Epidermal melanocyte (primary cell): ENCODE data around the gene NAV2.
"Not testable (repeated sequence)": the region's sequence is repeated elsewhere in the genome, so short reads cannot be mapped to it uniquely, and the experiment has no call there.

ENCODE experiments used
- DNase-seq: peaks from one replicate; pipeline ENCODE4 v3.0.0; 2011; ENCODE audit warnings: low spot score; ENCODE audit not compliant: insufficient read length

Gene NAV2

DNA sequence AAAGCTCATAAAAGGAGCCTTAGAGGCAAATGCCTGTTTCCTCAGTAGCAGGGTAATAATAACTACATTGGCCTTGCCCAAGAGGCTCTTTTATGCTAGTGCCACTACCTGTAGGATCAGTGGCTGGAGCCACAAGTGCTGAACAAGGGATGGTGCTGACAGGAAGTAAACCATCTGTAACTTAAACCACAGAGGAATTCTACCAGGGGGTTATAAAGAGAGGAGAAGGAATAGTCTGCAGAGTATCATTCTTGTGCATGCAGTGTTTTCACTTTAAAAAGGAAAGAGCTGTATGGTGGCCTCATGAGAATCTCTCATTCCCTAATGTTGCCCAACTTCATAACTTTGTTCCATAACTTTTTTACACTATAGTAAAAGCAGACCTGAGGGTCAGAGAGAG lies 279.5 kb downstream of the NAV2 start:
- no peak for DNase-seq

GRCh38 chr11:19992998-19993397 lies 280.4 kb downstream of the NAV2 start:
- DNase-seq, result no peak

- DNase-seq, result no peak
Measured at GRCh38 chr11:19994672-19995071, 282.0 kb downstream of the NAV2 start.

DNA sequence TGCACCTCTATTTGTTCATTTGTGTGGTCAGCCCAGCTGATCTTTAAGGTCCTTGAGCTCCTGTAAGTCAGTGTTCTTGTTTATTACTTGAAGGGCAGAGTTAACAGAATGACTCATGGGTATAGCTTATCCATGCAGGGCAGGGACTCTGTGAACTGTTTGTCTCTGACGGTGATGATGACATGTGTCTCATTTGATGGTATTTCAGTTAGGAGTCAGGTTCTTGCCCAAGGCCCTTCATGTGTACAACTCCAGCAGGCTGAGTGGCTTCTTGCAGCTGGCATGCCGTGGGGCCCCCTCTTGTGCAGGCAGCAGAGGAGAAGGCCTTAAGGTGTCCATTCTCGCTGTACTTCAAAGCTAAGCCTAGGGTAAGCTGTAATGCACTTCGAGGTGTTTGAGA lies 282.5 kb downstream of the NAV2 start:
- DNase-seq, result no peak

DNA sequence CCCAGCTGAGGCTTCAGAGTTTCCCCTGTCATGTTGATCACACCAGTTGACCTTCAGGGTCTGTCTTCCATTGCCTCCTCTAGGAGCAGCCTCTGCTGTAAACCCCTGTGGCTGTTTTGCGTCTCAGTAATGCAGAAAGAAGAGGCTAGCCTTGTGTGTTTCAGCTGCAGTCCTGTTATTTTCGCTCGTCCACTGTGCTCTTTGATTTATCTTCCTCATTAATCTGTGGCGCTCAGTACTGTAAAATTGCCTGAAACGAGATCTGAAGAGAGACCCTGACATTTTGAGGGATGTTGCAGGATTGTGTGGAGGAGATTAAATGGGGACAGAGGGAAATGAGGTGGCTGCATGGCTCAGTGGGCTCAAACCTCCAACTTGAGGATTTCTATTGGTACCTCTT lies 283.9 kb downstream of the NAV2 start:
- DNase-seq, result no peak

- DNase-seq, result no peak
Measured at GRCh38 chr11:20000022-20000350, 287.3 kb downstream of the NAV2 start.

DNA sequence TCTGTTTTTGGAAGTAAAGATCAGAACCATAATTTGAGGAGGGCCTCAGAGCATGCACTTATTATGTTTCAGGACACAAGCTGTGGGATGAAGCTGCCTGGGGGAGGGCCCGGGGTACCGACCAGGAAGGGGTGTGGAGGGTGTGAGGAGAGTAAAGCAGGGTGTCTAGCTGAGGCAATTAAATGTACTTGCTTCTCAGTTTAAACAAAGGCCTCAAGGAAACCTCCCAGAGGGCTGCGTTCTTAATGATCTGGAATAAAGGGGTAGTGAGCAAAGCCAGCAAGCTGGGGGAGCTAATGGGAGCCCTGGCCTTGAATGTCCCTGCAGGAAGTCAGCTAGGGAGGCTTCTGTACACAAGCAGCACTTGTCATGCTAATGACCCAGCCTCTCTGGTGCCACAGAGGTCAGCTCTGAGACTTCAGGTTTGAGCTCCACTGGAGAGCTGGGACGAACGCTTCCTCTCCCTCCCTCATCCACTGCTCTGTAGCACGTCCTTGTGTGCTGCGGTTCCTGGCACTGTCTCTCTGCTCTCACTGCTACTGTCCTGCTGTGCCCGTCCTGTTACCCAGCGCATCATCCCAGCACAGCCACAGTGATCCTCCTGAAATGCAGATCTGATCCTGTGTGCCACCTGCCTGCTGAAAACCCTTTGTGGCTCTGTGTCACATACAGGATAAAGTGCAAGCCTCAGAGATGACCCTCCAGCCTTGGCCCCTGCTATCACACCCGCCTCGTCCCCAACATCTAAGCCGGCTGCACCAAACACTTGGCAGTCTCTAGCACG lies 287.9 kb downstream of the NAV2 start:
- no peak for DNase-seq

GRCh38 chr11:20002312-20003216 lies 289.9 kb downstream of the NAV2 start:
- DNase-seq, result no peak

DNA sequence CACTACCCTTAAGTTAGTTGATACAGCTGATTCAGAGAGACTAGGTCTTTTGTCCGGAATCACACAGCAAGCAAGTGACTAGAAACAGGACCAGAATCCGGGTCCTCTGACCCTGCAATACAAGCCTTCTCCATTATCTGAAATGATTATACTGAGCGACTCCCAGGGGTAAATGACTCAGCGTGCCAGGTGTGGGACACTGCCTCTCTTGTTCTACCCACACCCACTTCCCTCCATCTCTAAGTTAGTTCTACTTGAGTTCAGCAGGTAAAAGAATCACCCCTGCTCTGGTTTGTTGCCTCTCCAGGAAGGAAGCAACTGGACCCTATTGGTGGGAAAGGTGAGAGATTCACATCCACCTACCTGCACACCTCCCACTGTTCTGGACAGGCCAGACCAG lies 290.7 kb downstream of the NAV2 start:
- no peak for DNase-seq

DNA sequence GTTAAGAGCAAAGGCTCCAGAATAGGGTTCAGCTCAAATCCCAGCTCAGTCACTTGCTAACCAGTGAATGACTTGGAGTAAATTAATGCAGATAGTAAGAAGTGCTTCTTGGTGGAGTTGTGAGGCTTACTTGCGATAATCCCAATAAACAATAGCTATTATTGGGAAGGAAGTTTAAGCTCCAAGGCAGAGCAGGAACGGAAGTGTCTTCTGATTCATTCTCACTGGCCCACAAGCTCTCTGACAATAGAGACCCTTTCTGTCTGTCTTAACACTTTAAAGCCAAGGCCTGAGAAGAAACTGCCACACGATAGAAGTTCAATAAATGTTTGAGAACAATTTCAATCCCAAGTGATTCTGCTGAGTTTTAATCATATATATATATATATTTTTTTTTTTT lies 292.2 kb downstream of the NAV2 start:
- no peak for DNase-seq

DNA sequence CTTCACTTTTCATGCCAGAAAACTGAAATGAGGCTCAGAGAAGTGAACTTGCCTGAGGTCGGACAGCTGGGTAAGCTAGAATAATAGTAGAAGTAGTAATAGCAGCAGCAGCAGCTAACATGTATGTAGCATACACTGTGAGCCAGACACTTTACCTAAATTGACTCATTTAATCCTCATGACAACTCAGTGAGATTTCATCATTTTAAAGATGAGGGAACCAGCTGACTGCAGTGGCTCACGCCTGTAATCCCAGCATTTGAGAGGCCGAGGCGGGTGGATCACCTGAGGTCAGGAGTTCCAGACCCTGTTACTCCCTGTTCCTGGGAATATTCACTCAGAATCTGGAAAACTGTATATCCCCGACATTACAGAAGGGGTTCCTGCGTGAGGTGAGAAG lies 293.1 kb downstream of the NAV2 start:
- DNase-seq, result no peak

- DNase-seq, result not testable (repeated sequence)
Measured at GRCh38 chr11:20006618-20007017, 294.0 kb downstream of the NAV2 start.

DNA sequence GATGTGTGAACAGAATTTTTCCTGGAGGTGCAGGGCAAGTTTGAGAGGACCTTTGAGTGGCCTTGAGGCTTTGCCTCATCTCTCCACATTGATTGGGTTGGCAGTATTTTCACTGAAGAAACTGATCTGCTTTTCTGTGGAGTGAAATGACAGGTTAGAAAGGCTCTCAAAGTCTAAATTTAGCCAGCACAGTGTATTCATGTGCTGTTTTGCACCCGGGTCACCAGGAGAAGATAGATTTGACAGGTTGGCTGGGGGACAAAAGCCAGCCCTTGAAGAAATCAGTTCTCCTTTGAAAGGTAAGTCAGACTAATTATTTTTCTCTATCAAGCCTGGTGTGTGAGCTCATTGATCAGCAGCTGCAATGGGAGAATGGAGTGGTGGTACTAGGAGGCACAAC lies 294.7 kb downstream of the NAV2 start:
- no peak for DNase-seq

- DNase-seq, result no peak
Measured at GRCh38 chr11:20008190-20008870, 295.7 kb downstream of the NAV2 start.

DNA sequence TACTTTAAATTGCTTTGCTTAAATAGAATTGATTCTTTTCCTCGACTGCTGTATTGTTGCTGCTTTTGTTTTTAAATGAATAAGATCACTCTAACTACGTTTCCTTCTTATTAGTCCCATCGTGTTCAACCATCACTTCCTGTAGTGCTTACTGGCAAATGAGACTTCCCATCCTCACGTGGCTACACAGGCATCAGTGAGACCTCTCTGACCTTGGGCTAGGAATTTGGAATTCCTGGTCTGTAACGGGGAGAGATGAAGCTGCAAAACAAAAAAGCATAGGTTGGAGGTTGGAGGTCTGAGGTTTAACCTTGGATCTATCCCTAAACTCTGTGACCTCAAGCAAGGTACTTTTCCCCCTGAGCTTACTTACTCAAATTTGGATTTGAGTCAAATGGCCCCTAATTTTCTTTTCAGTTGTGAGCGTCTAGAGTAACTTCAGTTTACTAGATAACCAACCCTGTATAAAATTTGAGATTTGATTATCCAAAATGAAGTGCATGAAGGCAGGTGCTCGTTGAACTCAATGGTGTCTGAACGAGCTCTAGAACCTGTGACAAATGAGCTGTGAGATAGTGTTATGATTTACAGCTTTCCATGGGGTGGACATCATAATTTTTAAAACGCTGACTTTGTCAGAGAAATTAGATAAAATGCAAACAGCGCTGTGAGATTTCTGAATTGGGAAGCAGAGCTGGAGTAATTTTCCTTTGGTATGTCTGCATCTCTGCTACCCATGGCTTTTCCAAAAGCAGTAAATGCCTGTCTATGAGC lies 296.4 kb downstream of the NAV2 start:
- no peak for DNase-seq

GRCh38 chr11:20010156-20010850 lies 297.7 kb downstream of the NAV2 start:
- no peak for DNase-seq

- no peak for DNase-seq
Measured at GRCh38 chr11:20010851-20011225, 298.2 kb downstream of the NAV2 start.

GRCh38 chr11:20011307-20011951 lies 298.8 kb downstream of the NAV2 start:
- DNase-seq, result no peak

- DNase-seq, result no peak
Measured at GRCh38 chr11:20013346-20014066, 300.9 kb downstream of the NAV2 start.

GRCh38 chr11:20014067-20014402 lies 301.4 kb downstream of the NAV2 start:
- no peak for DNase-seq
